ENCODE results near the gene CNTNAP2.
"Not testable (repeated sequence)": the region's sequence is repeated elsewhere in the genome, so short reads cannot be mapped to it uniquely, and the experiment has no call there.

The CNTNAP2 gene

DNA sequence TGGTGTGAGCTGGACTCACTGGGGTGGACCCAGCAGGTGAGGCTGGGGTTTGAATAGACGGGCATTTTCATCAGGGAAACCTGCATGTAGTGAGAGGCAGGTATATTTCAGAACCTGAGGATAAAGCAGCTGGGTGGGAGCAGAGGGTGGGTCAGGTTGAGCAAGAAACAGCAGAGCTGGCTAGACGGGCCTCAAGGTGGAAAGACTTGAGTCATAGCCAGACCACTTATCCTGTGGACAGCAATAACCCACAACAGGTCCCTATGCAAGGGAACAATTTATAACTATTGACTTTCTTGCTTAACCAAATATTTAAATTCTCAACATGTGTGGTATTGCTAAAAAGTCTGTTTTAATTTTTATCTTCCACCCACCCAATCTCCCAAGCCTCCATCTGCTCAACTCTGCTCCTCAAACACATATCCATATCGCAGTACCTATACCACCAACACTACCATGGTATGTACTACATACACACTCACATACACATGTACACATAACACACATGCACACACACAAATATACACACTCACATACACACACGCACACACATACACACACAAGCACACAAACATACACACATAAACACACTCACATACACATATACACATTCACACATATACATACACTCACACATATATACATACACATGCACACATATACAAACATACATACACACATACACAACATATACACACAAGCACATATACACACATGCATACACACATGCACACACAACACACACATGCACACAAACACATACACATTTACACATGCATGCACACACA, 2345.0 kb downstream of the CNTNAP2 start:
- FAIRE-seq, result no peak
- DNase-seq (ENCODE audit: insufficient read length, low spot score), result no peak

- FAIRE-seq; DNase-seq (ENCODE audit: insufficient read length, low spot score): not testable (repeated sequence)
Observed at GRCh38 chr7:148462774-148463173, 2346.2 kb downstream of the CNTNAP2 start.

GRCh38 chr7:148463210-148463609, 2346.6 kb downstream of the CNTNAP2 start:
- FAIRE-seq, result no peak
- DNase-seq (ENCODE audit: insufficient read length, low spot score), result no peak

GRCh38 chr7:148464947-148465346, 2348.3 kb downstream of the CNTNAP2 start:
- no peak for DNase-seq (ENCODE audit: insufficient read length, low spot score)
- no peak for FAIRE-seq

GRCh38 chr7:148465441-148465840, 2348.8 kb downstream of the CNTNAP2 start:
- not testable (repeated sequence) for FAIRE-seq; DNase-seq (ENCODE audit: insufficient read length, low spot score)

- no peak for FAIRE-seq
Observed at GRCh38 chr7:148466120-148466519, 2349.5 kb downstream of the CNTNAP2 start.

DNA sequence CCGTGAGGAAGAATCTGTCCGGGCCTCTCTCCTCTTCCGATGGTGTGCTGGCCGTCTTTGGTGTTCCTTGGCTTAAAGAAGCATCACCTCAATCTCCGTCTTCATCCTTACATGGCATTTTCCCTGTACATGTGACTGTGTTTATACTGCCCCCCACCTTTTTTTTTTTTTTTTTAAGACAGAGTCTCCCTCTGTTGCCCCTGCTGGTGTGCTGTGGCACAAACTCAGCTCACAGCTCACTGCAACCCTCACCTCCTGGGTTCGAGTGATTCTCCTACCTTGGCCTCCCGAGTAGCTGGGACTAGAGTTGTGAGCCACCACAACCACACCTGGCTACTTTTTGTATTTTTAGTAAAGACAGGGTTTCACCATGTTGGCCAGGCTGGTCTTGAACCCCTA, 2352.1 kb downstream of the CNTNAP2 start:
- no peak for FAIRE-seq
- DNase-seq (ENCODE audit: insufficient read length, low spot score), result no peak

More at GRCh38 chr7:148466120-148466519, 2349.5 kb downstream of the CNTNAP2 start:
- DNase-seq (ENCODE audit: insufficient read length, low spot score), result no peak

Data from GM19239 (cell line).